ENCODE data around the gene PACSIN1. TPM values are rescaled to one million over a fixed set of nuclear protein-coding genes. Genes with fewer than 3 reads are reported as not detected.
A peak's percentile ranks its signal among the peaks of the same experiment; 100 is the strongest.

Gene PACSIN1
- total and polyA plus RNA-seq, 2 of the 4 experiments (the other 2 are of a cell fraction): 0.02 TPM; not detected in 1

- no peak overlapping the region for H3K27ac ChIP-seq (ENCODE audit: insufficient read depth, low read length)
- H3K56ac ChIP-seq (ENCODE audit: extremely low read depth, insufficient read depth, low read length): no peak overlapping the region
- 60% methylated on average over 1 of the region's 16 CpGs; no CpG with 5 or more reads in 1 of the 2 experiments for WGBS, 2 experiments (ENCODE audit: extremely low coverage in 2 of 2, insufficient read length in 1 of 2)
- 0 out of 2 replicates have a peak, but pooled peaks cover 6% of the 10 kb centered on the region for H3K9me1 ChIP-seq (ENCODE audit: insufficient read depth, low read length)
- no peak overlapping the region for H3K23ac ChIP-seq (ENCODE audit: low read depth, low read length)
- CTCF ChIA-PET: no interaction called here
- dilution Hi-C loops (cut with HindIII; ENCODE audit: low sequenced_read_pairs, unreplicated experiment): no loop called here
- no peak overlapping the region for H2BK20ac ChIP-seq (ENCODE audit: low read depth, low read length)
- intact Hi-C loops (cut with micrococcal nuclease): no loop called here
- no peak overlapping the region for H2BK120ac ChIP-seq (ENCODE audit: low read depth, low read length)
- no peak overlapping the region for H3K18ac ChIP-seq (ENCODE audit: low read depth, low read length)
- no peak overlapping the region for H2BK15ac ChIP-seq (ENCODE audit: low read depth, low read length)
- no peak overlapping the region for H2AK5ac ChIP-seq (ENCODE audit: low read depth, low read length)
- H4K8ac ChIP-seq (ENCODE audit: low read depth in 2 of 2, low read length in 2 of 2): no peak overlapping the region
- no peaks in the 10 kb centered on the region; the same call in 1 of the 2 replicates for H3K27me3 ChIP-seq (ENCODE audit: control insufficient read depth, insufficient read depth, low read length)
- H2BK5ac ChIP-seq (ENCODE audit: low read depth, low read length, poor library complexity, severe bottlenecking): no peak overlapping the region
- no peak overlapping the region for H3K4me2 ChIP-seq (ENCODE audit: low read depth, low read length)
- H3K14ac ChIP-seq (replicated peaks; ENCODE audit: low read depth, low read length): no peak overlapping the region
- no peaks in the 10 kb centered on the region for H3K79me1 ChIP-seq (ENCODE audit: low read depth in 1 of 2, low read length in 2 of 2)
- H2AK9ac ChIP-seq (replicated peaks; ENCODE audit: low read depth, low read length, poor library complexity): peak overlapping the region; percentile 24
- H2AFZ ChIP-seq (replicated peaks; ENCODE audit: low read length, poor library complexity): no peak overlapping the region
- H4K5ac ChIP-seq (ENCODE audit: low read depth, low read length): no peak overlapping the region
- ATAC-seq (ENCODE audit: low read depth) (no peak), DNase-seq (no peak)
- H3K9ac ChIP-seq (ENCODE audit: low read depth, low read length): no peak overlapping the region
- no TSS peak for BruUV-seq (replicated peaks)
- no peak overlapping the region for H4K91ac ChIP-seq (ENCODE audit: insufficient read depth, low read depth, low read length)
- H3K9me3 ChIP-seq (ENCODE audit: control insufficient read depth, insufficient read depth, low read length): no peaks in the 10 kb centered on the region
- no peak overlapping the region for H3K4me3 ChIP-seq (ENCODE audit: insufficient read depth, low read depth, low read length)
- no peaks in the 10 kb centered on the region for H3K36me3 ChIP-seq (ENCODE audit: control insufficient read depth, insufficient read depth, low read length)
- H4K20me1 ChIP-seq (ENCODE audit: insufficient read depth, low read length): no peaks in the 10 kb centered on the region
- POLR2A ChIA-PET (ENCODE audit: unreplicated experiment): no interaction called here
- TF ChIP-seq USF2 (IDR thresholded peaks at IDR 0.05; ENCODE audit: low read depth, low read length) (no peak), RCOR1 (IDR thresholded peaks at IDR 0.05; ENCODE audit: insufficient replicate concordance, low read length) (no peak), MAZ (IDR thresholded peaks at IDR 0.05; ENCODE audit: borderline replicate concordance, low read depth, low read length) (no peak), RFX5 (IDR thresholded peaks at IDR 0.05; ENCODE audit: low read depth, low read length) (no peak), CTCF (conservative IDR thresholded peaks at IDR 0.05; ENCODE audit: low read depth, low read length) (no peak), CHD1 (IDR thresholded peaks at IDR 0.05; ENCODE audit: low read depth, low read length) (no peak), FOS (IDR thresholded peaks at IDR 0.05; ENCODE audit: low read depth, low read length) (no peak)
- H3K4ac ChIP-seq (ENCODE audit: low read depth, low read length): no peak overlapping the region
- in situ Hi-C loops (cut with MboI; ENCODE audit: low sequenced_read_pairs): no loop called here
- H3K4me1 ChIP-seq (ENCODE audit: control insufficient read depth, insufficient read depth, low read length): no peaks in the 10 kb centered on the region
Observed at GRCh38 chr6:34572021-34572420, 106.1 kb downstream of the PACSIN1 start.
